HEK293 (cell line): ENCODE measurements around the gene BANF2.

Experiments used
- CTCF ChIA-PET: fragments of 350-600 bp; formaldehyde crosslinking; extraction: SDS; loops from one replicate; lab custom pipeline; 2021; ENCODE audit warnings: antibody characterized with exemption; lab: Yijun Ruan, JAX
- POLR2A ChIA-PET: fragments of 300-600 bp; formaldehyde crosslinking; extraction: SDS; loops from one replicate; lab custom pipeline; 2020; ENCODE audit warnings: antibody characterized with exemption, inconsistent platforms; lab: Yijun Ruan, JAX
- H3K27ac ChIP-seq: fragments of 200-500 bp; sonication (Bioruptor generic); 2 replicates; pipeline ENCODE4 v1.5.1; 2014; ENCODE audit warnings: low read depth, low read length, control low read depth, inconsistent platforms; ENCODE audit errors: extremely low read depth
- H3K36me3 ChIP-seq, 2 experiments: fragments of 200-500 bp in 1 of 2; sonication (Bioruptor generic) in 1 of 2; 1 replicate in 1 of 2; 2 replicates in 1 of 2; pipeline ENCODE4 v1.5.1; 2014 to 2017; ENCODE audit warnings: inconsistent platforms in 2 of 2, low read length in 2 of 2; ENCODE audit not compliant: control insufficient read depth in 2 of 2, insufficient read depth in 1 of 2
- H3K4me1 ChIP-seq: fragments of 200-500 bp; sonication (Bioruptor generic); 2 replicates; pipeline ENCODE4 v1.5.1; 2014; ENCODE audit warnings: mild to moderate bottlenecking, low read length, inconsistent platforms; ENCODE audit not compliant: control insufficient read depth, insufficient read depth
- H3K4me3 ChIP-seq: 2 replicates; pipeline ENCODE4 v1.5.1; 2011; ENCODE audit warnings: low read depth, mild to moderate bottlenecking, control low read depth, low read length, moderate library complexity
- H3K9me3 ChIP-seq: fragments of 200-500 bp; sonication (Bioruptor generic); 2 replicates; pipeline ENCODE4 v1.5.1; 2014; ENCODE audit warnings: low read depth, low read length, inconsistent platforms; ENCODE audit not compliant: control insufficient read depth, insufficient read depth
- GLIS2 ChIP-seq: fragments of 450-650 bp; formaldehyde crosslinking; IDR thresholded peaks from 2 replicates; pipeline ENCODE4 v1.5.1; 2016; ENCODE audit warnings: missing biosample characterization, missing genetic modification characterization
- HOXD13 ChIP-seq: sonication (generic); formaldehyde crosslinking; IDR thresholded peaks from 2 replicates; pipeline ENCODE4 v1.8.0; 2022; ENCODE audit warnings: missing genetic modification reagents, borderline replicate concordance
- SCRT1 ChIP-seq: fragments of 450-650 bp; formaldehyde crosslinking; IDR thresholded peaks from 2 replicates; pipeline ENCODE4 v1.5.1; 2016; ENCODE audit warnings: missing biosample characterization, missing genetic modification characterization, borderline replicate concordance
- SCRT2 ChIP-seq: fragments of 450-650 bp; formaldehyde crosslinking; IDR thresholded peaks from 2 replicates; pipeline ENCODE4 v1.5.1; 2016; ENCODE audit warnings: missing biosample characterization, missing genetic modification characterization
- ZFP41 ChIP-seq: fragments of 450-650 bp; formaldehyde crosslinking; IDR thresholded peaks from 2 replicates; pipeline ENCODE4 v1.5.1; 2016; ENCODE audit warnings: missing biosample characterization, missing genetic modification characterization, borderline replicate concordance
- ZNF24 ChIP-seq: fragments of 450-650 bp; formaldehyde crosslinking; IDR thresholded peaks from 2 replicates; pipeline ENCODE4 v1.5.1; 2016; ENCODE audit warnings: missing biosample characterization, missing genetic modification characterization
- ZNF274 ChIP-seq, 2 experiments: fragments of 200-500 bp in 1 of 2; fragments of 450-650 bp in 1 of 2; sonication (Bioruptor generic) in 1 of 2; formaldehyde crosslinking in 1 of 2; IDR thresholded peaks; 2 replicates each; pipeline versions ENCODE4 v1.5.1 to v1.6.1; 2014 to 2016; ENCODE audit warnings: borderline replicate concordance in 1 of 2, inconsistent platforms in 1 of 2, low read length in 1 of 2, missing biosample characterization in 1 of 2, missing genetic modification characterization in 1 of 2
- ZNF394 ChIP-seq: fragments of 450-650 bp; formaldehyde crosslinking; IDR thresholded peaks from 2 replicates; pipeline ENCODE4 v1.5.1; 2016; ENCODE audit warnings: missing biosample characterization, missing genetic modification characterization, mild to moderate bottlenecking, moderate library complexity, borderline replicate concordance
- ZNF426 ChIP-seq: fragments of 450-650 bp; formaldehyde crosslinking; IDR thresholded peaks from 2 replicates; pipeline ENCODE4 v1.5.1; 2017; ENCODE audit warnings: missing biosample characterization, missing genetic modification characterization, mild to moderate bottlenecking, inconsistent platforms, moderate library complexity
- ZNF48 ChIP-seq: fragments of 450-650 bp; formaldehyde crosslinking; IDR thresholded peaks from 2 replicates; pipeline ENCODE4 v1.5.1; 2016; ENCODE audit warnings: missing biosample characterization, missing genetic modification characterization
- ZNF777 ChIP-seq: fragments of 450-650 bp; formaldehyde crosslinking; IDR thresholded peaks from 2 replicates; pipeline ENCODE4 v1.5.1; 2017; ENCODE audit warnings: missing biosample characterization, missing genetic modification characterization, borderline replicate concordance
- TF ChIP-seq, protein P1 (sequence below): IDR thresholded peaks from 2 replicates; pipeline ENCODE4 v1.6.1; 2011; ENCODE audit warnings: mild to moderate bottlenecking, low read depth, low read length, borderline replicate concordance
- TF ChIP-seq, protein P2 (sequence below): fragments of 450-650 bp; formaldehyde crosslinking; IDR thresholded peaks from 2 replicates; pipeline ENCODE4 v1.5.1; 2017; ENCODE audit warnings: missing biosample characterization, missing genetic modification characterization
- TF ChIP-seq, protein P3 (sequence below): fragments of 450-650 bp; formaldehyde crosslinking; IDR thresholded peaks from 2 replicates; pipeline ENCODE4 v1.5.1; 2016; ENCODE audit warnings: missing biosample characterization, missing genetic modification characterization
- TF ChIP-seq, protein P4 (sequence below): fragments of 450-650 bp; formaldehyde crosslinking; optimal IDR thresholded peaks from 2 replicates; pipeline ENCODE3; 2016; ENCODE audit warnings: missing biosample characterization, mild to moderate bottlenecking, missing genetic modification characterization

BANF2 gene

DNA sequence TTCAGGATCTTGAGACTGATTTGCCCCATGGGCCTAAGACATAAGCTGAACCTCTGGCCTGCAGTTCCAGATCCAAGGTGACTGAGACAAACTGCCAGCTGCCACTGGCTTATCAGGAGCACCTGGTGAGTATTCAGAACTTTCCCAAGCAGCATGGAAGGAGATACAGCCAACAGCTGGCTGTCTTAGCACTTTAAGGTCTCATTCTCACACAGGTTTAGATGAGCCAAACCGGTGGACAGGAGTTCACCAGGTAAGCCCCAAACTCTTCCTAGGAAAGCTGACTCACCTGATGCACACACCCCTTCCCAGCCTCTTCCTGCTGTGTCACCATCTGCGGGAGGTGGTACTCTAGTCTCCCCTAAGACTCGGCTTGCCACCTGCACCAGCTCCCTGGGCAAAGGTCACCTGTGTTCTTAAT, at the start of gene BANF2:
BANF2 (plus strand) TSS at position 36 of the 421 bp plus-strand sequence. CDS start 25,060 bp downstream, outside the sequence.
- CTCF ChIA-PET = interaction anchor here (0.7 to 1.2 kb wide), 3 partner anchors 10 to 19 kb away, joined by 3 to 5 read pairs (median 3); no protein-coding TSS in a partner anchor
- POLR2A ChIA-PET = interaction anchor here (1.3 kb wide), 1 partner anchor 17 kb away, joined by 4 read pairs; the partner anchor contains the start of gene RRBP1
- no peaks in the 10 kb centered on the region for H3K4me1 ChIP-seq
- TF ChIP-seq GLIS2 (tag by site-specific recombination) = no peak
- TF ChIP-seq ZFP41 (tag by site-specific recombination) = no peak
- no peak for TF ChIP-seq ZNF24 (tag by site-specific recombination)
- TF ChIP-seq ZNF48 = no peak
- no peak for TF ChIP-seq HOXD13 (CRISPR knock-in tag)
- TF ChIP-seq, protein P1, sequence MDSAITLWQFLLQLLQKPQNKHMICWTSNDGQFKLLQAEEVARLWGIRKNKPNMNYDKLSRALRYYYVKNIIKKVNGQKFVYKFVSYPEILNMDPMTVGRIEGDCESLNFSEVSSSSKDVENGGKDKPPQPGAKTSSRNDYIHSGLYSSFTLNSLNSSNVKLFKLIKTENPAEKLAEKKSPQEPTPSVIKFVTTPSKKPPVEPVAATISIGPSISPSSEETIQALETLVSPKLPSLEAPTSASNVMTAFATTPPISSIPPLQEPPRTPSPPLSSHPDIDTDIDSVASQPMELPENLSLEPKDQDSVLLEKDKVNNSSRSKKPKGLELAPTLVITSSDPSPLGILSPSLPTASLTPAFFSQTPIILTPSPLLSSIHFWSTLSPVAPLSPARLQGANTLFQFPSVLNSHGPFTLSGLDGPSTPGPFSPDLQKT = no peak
- TF ChIP-seq, protein P2, sequence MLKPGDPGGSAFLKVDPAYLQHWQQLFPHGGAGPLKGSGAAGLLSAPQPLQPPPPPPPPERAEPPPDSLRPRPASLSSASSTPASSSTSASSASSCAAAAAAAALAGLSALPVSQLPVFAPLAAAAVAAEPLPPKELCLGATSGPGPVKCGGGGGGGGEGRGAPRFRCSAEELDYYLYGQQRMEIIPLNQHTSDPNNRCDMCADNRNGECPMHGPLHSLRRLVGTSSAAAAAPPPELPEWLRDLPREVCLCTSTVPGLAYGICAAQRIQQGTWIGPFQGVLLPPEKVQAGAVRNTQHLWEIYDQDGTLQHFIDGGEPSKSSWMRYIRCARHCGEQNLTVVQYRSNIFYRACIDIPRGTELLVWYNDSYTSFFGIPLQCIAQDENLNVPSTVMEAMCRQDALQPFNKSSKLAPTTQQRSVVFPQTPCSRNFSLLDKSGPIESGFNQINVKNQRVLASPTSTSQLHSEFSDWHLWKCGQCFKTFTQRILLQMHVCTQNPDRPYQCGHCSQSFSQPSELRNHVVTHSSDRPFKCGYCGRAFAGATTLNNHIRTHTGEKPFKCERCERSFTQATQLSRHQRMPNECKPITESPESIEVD (tag by site-specific recombination) = no peak
- no peak for TF ChIP-seq ZNF777
- no peak for TF ChIP-seq ZNF274 (IDR thresholded peaks at IDR 0.05; ENCODE audit: low read length)
- TF ChIP-seq ZNF274 (tag by site-specific recombination; IDR thresholded peaks at IDR 0.05; ENCODE audit: borderline replicate concordance) = no peak
- no peak for TF ChIP-seq ZNF394 (tag by site-specific recombination)
- TF ChIP-seq, all 188 proteins: peak for 0
- H3K9me3 ChIP-seq = no peaks in the 10 kb centered on the region
- no peak within 1 kb of the TSS for H3K27ac ChIP-seq
- H3K36me3 ChIP-seq = no peaks in the 10 kb centered on the region
- H3K4me3 ChIP-seq = no peak within 1 kb of the TSS

DNA sequence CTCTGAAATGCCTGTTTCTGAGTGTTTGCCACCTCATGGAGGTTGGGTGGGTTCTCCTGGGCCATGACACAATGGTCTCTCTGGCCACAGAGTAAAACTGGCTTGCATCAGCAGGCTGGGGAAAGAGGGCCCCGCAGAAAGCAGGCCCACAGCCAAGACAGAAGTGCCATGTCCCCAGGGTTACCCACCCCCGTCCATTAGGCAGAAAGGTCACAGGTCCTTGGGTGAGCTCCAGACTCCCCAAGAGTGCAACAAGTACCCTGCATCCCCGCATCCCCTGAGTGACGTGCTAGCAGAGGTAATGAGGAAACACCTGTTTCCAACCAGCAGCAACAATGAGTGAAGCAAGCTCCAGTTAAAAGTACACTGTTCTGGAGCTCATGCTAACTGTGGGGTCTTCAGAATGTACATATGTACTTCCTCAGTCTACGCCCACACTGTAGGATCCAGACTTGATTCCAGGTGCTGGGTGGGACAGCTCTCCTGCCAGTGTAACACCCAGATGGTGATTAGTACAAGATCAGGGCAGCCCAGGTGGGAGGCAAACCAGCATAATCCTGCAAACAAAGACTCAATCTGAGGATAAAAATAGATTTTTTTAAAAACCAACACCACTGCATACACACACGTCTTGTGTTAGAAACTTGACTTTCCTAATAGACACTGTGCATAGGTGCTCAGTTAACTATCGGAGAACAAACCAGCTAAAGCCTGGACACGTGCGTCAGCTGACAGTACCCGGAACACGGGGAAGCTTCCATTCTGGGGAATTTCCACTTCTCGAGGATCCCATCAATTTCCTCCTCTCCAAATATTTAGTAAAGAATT, 49.3 kb upstream of the BANF2 start:
- peaks cover 8% of the 10 kb centered on the region; the same call in 1 of the 2 replicates for H3K4me1 ChIP-seq
- TF ChIP-seq ZNF426 (tag by site-specific recombination) (no peak), SCRT1 (peak; percentile 67; the same call in 1 of the 2 replicates), SCRT2 (tag by site-specific recombination) (peak; percentile 88)
- TF ChIP-seq, protein P3, sequence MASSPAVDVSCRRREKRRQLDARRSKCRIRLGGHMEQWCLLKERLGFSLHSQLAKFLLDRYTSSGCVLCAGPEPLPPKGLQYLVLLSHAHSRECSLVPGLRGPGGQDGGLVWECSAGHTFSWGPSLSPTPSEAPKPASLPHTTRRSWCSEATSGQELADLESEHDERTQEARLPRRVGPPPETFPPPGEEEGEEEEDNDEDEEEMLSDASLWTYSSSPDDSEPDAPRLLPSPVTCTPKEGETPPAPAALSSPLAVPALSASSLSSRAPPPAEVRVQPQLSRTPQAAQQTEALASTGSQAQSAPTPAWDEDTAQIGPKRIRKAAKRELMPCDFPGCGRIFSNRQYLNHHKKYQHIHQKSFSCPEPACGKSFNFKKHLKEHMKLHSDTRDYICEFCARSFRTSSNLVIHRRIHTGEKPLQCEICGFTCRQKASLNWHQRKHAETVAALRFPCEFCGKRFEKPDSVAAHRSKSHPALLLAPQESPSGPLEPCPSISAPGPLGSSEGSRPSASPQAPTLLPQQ = 0 out of 2 replicates have a peak, but pooled peaks have one; percentile 21
- TF ChIP-seq, protein P4, sequence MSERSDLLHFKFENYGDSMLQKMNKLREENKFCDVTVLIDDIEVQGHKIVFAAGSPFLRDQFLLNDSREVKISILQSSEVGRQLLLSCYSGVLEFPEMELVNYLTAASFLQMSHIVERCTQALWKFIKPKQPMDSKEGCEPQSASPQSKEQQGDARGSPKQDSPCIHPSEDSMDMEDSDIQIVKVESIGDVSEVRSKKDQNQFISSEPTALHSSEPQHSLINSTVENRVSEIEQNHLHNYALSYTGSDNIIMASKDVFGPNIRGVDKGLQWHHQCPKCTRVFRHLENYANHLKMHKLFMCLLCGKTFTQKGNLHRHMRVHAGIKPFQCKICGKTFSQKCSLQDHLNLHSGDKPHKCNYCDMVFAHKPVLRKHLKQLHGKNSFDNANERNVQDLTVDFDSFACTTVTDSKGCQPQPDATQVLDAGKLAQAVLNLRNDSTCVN (tag by site-specific recombination) = no peak
- no peak overlapping the region for H3K27ac ChIP-seq
- peaks cover 0 to 16% of the 10 kb centered on the region in 2 experiments; a peak in 1 of 3 replicates for H3K36me3 ChIP-seq
- CTCF ChIA-PET = interaction anchor here (0.6 to 1.4 kb wide), 5 partner anchors 12 to 145 kb away, joined by 3 to 4 read pairs (median 3); no protein-coding TSS in a partner anchor
- POLR2A ChIA-PET = no interaction called here
- H3K4me3 ChIP-seq = no peak overlapping the region
- H3K9me3 ChIP-seq = no peaks in the 10 kb centered on the region
